Ramos (cell line): ENCODE measurements around the gene BASP1.
"Not testable (repeated sequence)": the region's sequence is repeated elsewhere in the genome, so short reads cannot be mapped to it uniquely, and the experiment has no call there.

ENCODE experiments used
- in situ Hi-C: fragments of 300-500 bp; cut with MboI; formaldehyde crosslinking; loops from one replicate; pipeline ENCODE4 v1.14.3; 2022; ENCODE audit warnings: low sequenced_read_pairs; ENCODE audit not compliant: unreplicated experiment

Gene BASP1

DNA sequence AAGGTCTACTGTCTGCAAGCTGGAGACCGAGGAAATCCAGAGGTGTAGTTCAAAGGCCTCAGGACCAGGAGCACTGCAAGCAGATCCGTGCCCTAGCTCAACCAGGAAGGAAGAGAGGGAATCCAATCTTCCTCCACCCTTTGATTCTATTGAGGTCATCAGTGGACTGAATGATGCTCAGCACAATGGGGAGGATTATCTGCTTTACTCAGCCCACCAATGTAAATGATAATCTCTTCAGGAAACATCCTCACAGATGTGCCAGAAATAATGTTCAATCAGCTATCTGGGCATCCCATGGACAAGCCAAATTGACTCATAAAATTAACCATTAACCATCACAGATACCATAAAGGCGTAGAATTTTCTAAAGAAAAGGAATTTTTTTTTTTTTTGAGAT lies 92.0 kb downstream of the BASP1 start:
- in situ Hi-C loops: no loop called here

- in situ Hi-C loops: not testable (repeated sequence)
Measured at GRCh38 chr5:17310502-17310901, 93.1 kb downstream of the BASP1 start.

- in situ Hi-C loops: not testable (repeated sequence)
Measured at GRCh38 chr5:17311811-17312210, 94.4 kb downstream of the BASP1 start.

DNA sequence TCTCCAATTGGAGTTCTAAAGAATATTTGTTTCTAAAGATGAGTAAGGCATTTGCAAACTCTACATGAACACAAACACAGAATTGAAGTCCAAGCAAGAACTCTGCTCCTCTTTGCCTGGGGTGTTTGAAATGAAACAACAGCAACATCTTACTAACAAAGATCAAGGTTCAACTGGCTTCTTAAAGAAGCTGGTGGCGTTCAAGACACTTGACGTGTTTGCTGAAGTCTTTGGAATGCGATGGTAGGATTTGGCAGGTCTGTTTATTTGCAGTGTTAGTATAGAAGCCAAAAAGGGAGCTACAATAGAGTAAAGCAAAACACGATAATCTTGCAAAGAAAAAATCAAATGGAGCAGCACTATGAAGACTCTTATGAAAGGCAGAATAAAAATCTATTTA lies 94.9 kb downstream of the BASP1 start:
- in situ Hi-C loops: no loop called here

GRCh38 chr5:17314907-17315471 lies 97.6 kb downstream of the BASP1 start:
- in situ Hi-C loops: no loop called here

DNA sequence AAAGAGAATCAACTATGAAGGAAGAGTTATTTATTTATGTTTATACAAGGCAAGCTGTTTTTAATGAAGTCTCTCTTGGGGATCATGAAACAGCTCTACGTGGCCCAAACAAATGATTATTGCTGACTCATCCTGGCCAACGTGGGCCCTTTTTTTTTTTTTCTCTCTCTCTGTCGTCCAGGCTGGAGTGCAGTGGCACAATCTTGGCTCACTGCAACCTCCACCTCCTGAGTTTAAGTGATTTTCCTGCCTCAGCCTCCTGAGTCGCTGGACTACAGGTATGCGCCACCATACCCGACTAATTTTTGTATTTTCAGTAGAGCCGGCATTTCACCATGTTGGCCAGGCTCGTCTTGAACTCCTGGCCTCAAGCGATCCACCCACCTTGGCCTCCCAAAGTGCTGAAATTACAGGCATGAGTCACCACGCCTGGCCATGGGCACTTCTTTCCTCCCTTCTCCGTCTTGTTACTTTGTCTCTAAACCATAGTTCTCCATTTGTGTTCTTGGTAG lies 98.3 kb downstream of the BASP1 start:
- in situ Hi-C loops: no loop called here

DNA sequence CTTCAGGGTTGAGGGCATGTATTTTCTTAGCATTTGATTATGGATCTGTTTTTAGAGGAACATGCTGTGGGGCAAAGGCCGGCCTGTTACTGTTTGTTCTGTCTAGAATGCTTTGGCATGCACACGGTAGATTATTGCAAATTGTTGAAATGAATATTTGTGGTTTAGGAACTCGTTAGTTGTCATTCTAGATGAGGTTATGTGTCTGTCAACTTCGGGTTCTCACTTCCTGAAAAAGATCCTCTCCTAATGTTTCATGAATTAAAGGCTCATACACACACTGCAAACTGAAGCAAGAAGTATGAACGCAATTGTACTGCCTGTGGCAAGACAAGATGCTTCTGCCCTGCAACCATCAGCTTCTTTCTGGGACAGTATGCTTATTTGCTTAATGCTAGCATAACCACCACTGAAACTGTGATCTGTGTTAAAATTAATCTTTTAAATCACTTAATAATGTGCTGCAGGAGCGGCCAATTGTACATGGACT lies 99.6 kb downstream of the BASP1 start:
- in situ Hi-C loops: no loop called here

GRCh38 chr5:17317473-17317872 lies 100.0 kb downstream of the BASP1 start:
- in situ Hi-C loops: no loop called here

DNA sequence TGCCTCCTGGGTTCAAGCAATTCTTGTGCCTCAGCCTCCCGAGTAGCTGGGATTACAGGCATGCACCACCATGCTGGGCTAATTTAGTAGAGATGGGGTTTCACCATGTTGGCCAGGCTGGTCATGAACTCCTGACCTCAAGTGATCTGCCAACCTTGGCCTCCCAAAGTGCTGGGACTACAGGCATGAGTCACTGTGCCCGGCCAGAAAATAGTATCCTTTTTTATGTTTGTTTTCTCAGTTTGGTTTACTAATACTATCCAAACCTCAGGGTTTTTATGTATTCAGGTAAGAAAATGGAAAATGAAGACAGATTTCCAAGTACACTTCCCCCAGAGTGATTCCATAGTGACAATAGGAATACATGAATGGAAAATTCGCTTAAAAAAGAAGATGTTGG lies 101.7 kb downstream of the BASP1 start:
- in situ Hi-C loops: not testable (repeated sequence)

- in situ Hi-C loops: no loop called here
Measured at GRCh38 chr5:17325770-17326599, 108.6 kb downstream of the BASP1 start.
